ENCODE data around the gene NOL3. TPM values are rescaled to one million over a fixed set of nuclear protein-coding genes. Genes with fewer than 3 reads are reported as not detected.

Gene NOL3
- total and polyA plus RNA-seq, 2 of the 4 experiments (the other 2 are of a cell fraction): 6.1 to 17.2 TPM

DNA sequence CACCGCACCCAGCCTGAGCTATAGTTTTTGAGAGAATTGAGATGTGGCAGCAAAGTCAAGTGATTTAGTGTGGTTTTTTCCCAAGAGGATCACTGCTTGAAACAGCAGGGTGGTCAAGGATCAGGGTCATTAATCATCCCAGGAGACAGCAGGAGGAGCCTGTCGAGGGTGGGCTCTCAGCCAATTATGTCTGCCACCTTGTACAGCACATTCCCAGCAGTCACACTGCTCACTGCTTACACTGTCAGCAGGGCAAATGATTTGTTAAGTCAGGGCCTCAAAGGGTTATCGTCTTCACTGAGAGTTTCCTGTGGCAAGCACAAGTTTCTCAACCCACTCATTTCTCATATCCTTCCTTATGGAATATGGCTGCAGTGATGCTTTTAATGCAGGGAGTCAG, 32.7 kb upstream of the NOL3 start:
- Histone ChIP-seq H4K5ac (ENCODE audit: low read depth, low read length) (no peak overlapping the region), H3K4me3 (ENCODE audit: insufficient read depth, low read depth, low read length) (no peak overlapping the region), H2AFZ (replicated peaks; ENCODE audit: low read length, poor library complexity) (no peak overlapping the region), H3K9me3 (ENCODE audit: control insufficient read depth, insufficient read depth, low read length) (no peaks in the 10 kb centered on the region), H3K79me1 (ENCODE audit: low read depth in 1 of 2, low read length in 2 of 2) (peaks cover 0 to 5% of the 10 kb centered on the region in 2 experiments; a peak in 1 of 4 replicates), H3K4me1 (ENCODE audit: control insufficient read depth, insufficient read depth, low read length) (no peaks in the 10 kb centered on the region), H3K4me2 (ENCODE audit: low read depth, low read length) (no peak overlapping the region), H3K9ac (ENCODE audit: low read depth, low read length) (no peak overlapping the region), H2BK5ac (ENCODE audit: low read depth, low read length, poor library complexity, severe bottlenecking) (no peak overlapping the region), H4K20me1 (ENCODE audit: insufficient read depth, low read length) (no peaks in the 10 kb centered on the region), H3K27me3 (ENCODE audit: control insufficient read depth, insufficient read depth, low read length) (no peaks in the 10 kb centered on the region), H3K4ac (ENCODE audit: low read depth, low read length) (no peak overlapping the region), H4K91ac (ENCODE audit: insufficient read depth, low read depth, low read length) (no peak overlapping the region), H3K27ac (ENCODE audit: insufficient read depth, low read length) (no peak overlapping the region), H3K36me3 (ENCODE audit: control insufficient read depth, insufficient read depth, low read length) (peaks cover 53% of the 10 kb centered on the region), H2AK9ac (replicated peaks; ENCODE audit: low read depth, low read length, poor library complexity) (no peak overlapping the region), H4K8ac (ENCODE audit: low read depth in 2 of 2, low read length in 2 of 2) (no peak overlapping the region), H3K18ac (ENCODE audit: low read depth, low read length) (no peak overlapping the region), H2BK20ac (ENCODE audit: low read depth, low read length) (no peak overlapping the region), H2BK15ac (ENCODE audit: low read depth, low read length) (no peak overlapping the region), H3K14ac (replicated peaks; ENCODE audit: low read depth, low read length) (no peak overlapping the region), H2BK120ac (ENCODE audit: low read depth, low read length) (no peak overlapping the region), H3K56ac (ENCODE audit: extremely low read depth, insufficient read depth, low read length) (no peak overlapping the region), H3K9me1 (ENCODE audit: insufficient read depth, low read length) (peaks cover 3% of the 10 kb centered on the region), H3K23ac (ENCODE audit: low read depth, low read length) (no peak overlapping the region), H2AK5ac (ENCODE audit: low read depth, low read length) (no peak overlapping the region)
- intact Hi-C loops (cut with micrococcal nuclease) (no loop called here), in situ Hi-C loops (cut with MboI; ENCODE audit: low sequenced_read_pairs) (no loop called here), dilution Hi-C loops (cut with HindIII; ENCODE audit: low sequenced_read_pairs, unreplicated experiment) (no loop called here)
- ATAC-seq (ENCODE audit: low read depth) (no peak), DNase-seq (peak; percentile 31)
- ChIA-PET CTCF (interaction anchor here (1.5 to 1.6 kb wide), 2 partner anchors 17 to 119 kb away, joined by 3 to 8 read pairs; no protein-coding TSS in a partner anchor), POLR2A (ENCODE audit: unreplicated experiment) (no interaction called here)
- WGBS, 2 experiments (ENCODE audit: extremely low coverage in 2 of 2, insufficient read length in 1 of 2): no CpG with 5 or more reads among the region's 3 CpGs
- no peak for TF ChIP-seq MAFK (IDR thresholded peaks at IDR 0.05; ENCODE audit: low read depth, low read length)
- TF ChIP-seq, protein P1, sequence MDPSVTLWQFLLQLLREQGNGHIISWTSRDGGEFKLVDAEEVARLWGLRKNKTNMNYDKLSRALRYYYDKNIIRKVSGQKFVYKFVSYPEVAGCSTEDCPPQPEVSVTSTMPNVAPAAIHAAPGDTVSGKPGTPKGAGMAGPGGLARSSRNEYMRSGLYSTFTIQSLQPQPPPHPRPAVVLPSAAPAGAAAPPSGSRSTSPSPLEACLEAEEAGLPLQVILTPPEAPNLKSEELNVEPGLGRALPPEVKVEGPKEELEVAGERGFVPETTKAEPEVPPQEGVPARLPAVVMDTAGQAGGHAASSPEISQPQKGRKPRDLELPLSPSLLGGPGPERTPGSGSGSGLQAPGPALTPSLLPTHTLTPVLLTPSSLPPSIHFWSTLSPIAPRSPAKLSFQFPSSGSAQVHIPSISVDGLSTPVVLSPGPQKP (IDR thresholded peaks at IDR 0.05; ENCODE audit: borderline replicate concordance, low read depth, low read length): no peak
- TF ChIP-seq RAD21 (IDR thresholded peaks at IDR 0.05; ENCODE audit: low read length): no peak
- no TSS peak for BruUV-seq (replicated peaks)
